ENCODE results near the gene BANP.
"Not testable (repeated sequence)": the region's sequence is repeated elsewhere in the genome, so short reads cannot be mapped to it uniquely, and the experiment has no call there.

The BANP gene

GRCh38 chr16:87933140-87933495 lies 18.1 kb upstream of the BANP start:
- no peak for TF ChIP-seq CTCF (conservative IDR thresholded peaks at IDR 0.05; ENCODE audit: low read length)
- no peak for DNase-seq (ENCODE audit: low read depth)
- no peak overlapping the region for H3K4me3 ChIP-seq (ENCODE audit: low read length)

DNA sequence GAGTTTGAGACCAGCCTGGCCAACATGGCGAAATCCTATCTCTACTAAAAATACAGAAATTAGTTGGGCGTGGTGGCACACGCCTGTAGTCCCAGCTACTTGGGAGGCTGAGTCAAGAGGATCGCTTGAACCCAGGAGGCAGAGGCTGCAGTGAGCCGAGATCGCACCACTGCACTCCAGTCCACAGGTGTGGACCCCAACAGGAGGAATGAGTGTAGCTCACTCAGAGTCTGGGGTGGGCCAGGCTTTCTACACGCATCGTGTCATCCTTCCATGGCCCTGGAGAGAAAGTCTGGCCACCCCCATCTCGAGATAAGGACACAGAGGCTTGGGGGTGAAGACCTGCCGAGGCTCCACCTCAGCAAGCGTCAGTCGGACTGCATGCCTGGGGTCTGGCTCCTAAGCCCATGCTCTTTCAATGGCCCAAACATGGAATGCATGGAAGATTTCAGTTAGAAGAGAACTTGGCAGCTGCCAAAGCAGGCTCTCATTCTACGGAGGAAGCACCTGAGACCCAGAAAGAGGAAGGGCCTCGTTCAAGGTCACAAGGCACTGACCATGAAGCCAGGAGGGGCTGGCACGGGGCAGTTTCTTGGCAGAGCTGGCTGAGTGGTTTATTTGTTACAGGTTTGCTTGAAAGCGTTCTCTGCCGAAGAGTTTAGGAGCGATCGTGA lies 16.3 kb upstream of the BANP start:
- not testable (repeated sequence) for H3K4me3 ChIP-seq (ENCODE audit: low read length); DNase-seq (ENCODE audit: low read depth)

DNA sequence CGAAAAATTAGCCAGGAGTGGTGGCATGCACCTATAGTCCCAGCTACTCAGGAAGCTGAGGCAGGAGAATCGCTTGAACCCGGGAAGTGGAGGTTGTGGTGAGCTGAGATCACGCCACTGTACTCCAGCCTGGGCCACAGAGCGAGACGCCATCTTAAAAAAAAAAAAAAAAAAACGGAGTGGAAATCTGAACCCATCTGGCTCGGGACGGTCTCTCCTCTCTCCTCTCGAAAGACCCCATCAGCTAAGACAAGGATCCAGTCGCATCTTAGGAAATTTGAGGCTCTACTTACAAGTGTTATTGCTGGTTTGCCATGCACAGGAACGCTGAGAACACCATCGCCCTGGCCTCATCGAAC lies 15.2 kb upstream of the BANP start:
- DNase-seq (ENCODE audit: low read depth); H3K4me3 ChIP-seq (ENCODE audit: low read length): not testable (repeated sequence)

- no peak within 1 kb of the TSS for H3K4me3 ChIP-seq (ENCODE audit: low read length)
- DNase-seq (ENCODE audit: low read depth), result no peak
- no peak for TF ChIP-seq CTCF (conservative IDR thresholded peaks at IDR 0.05; ENCODE audit: low read length)
Observed at GRCh38 chr16:87936375-87937230, 14.6 kb upstream of the BANP start, which contains the start of gene CA5A. Gene CA5A (minus strand): TSS chr16:87936529. CDS start chr16:87936450, 79 bp downstream.

- DNase-seq (ENCODE audit: low read depth); H3K4me3 ChIP-seq (ENCODE audit: low read length): not testable (repeated sequence)
Observed at GRCh38 chr16:87937231-87937542, 14.0 kb upstream of the BANP start.

GRCh38 chr16:87938412-87938949 lies 12.8 kb upstream of the BANP start:
- no peak for DNase-seq (ENCODE audit: low read depth)
- TF ChIP-seq CTCF (conservative IDR thresholded peaks at IDR 0.05; ENCODE audit: low read length), result no peak
- no peak overlapping the region for H3K4me3 ChIP-seq (ENCODE audit: low read length)

DNA sequence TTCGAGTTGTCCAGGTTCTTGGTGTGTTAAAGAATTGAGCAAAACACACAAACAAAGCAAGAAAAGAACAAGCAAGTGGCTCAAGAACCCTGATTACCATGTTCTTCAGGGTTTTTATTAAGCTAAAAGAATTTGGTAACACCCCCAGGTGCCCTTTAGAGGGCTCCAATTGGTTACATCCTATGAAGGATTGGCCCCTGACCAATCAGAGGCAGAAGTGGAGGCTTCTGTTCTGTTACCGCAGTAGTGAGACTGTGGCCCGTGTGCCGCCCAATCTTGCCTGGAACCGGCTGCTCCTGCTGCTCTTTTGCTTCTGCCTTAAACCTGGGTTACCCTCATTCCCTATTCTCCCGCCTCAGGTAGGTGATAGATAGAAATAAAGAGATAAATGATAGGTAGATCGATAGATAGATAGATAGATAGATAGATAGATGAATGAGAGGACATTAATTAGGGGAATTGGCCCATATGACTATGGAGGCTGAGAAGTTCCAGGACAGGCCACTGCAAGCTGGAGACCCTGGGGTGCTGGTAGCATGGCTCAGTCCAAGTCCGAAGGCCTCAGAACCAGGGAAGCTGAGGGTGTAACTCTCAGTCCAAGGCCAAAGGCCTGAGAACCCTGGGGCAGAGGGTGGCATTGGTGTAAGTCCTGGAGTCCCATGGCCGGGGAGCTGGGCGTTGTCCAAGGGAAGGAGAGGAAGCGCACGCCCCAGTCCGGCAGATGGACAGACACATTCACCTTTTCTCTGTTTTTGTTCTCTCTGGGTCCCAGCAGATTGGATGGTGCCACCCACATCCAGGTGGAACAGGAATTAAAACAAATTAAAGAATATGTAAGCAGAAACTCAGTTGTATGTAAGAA lies 11.4 kb upstream of the BANP start:
- no peak for DNase-seq (ENCODE audit: low read depth)
- no peak overlapping the region for H3K4me3 ChIP-seq (ENCODE audit: low read length)
- no peak for TF ChIP-seq CTCF (conservative IDR thresholded peaks at IDR 0.05; ENCODE audit: low read length)

DNA sequence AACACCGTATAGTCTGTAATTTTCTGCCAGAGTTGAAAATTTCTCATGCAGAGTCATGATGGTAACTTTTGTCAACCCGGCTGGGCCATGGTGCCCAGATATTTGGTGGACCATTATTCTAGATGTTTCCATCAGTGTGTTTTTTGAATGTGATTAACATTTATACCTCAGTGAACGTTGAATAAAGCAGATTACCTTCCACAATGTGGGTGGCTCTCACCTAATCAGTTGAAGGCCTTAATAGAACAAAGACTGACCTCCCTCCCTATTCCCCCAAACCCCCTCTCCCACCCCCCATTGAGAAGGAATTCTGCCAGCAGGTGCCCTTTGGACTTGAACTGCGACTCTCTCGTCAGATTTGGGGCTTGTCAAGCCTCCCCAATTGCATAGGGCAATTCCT lies 8.6 kb upstream of the BANP start:
- TF ChIP-seq CTCF (conservative IDR thresholded peaks at IDR 0.05; ENCODE audit: low read length), result no peak
- DNase-seq (ENCODE audit: low read depth), result no peak
- H3K4me3 ChIP-seq (ENCODE audit: low read length), result no peak overlapping the region
